ENCODE results near the gene REEP1. TPM values are rescaled to one million over a fixed set of nuclear protein-coding genes. Genes with fewer than 3 reads are reported as not detected.

REEP1 gene
- total RNA-seq, 1 donor from 2014 or later, result 6.4 TPM

DNA sequence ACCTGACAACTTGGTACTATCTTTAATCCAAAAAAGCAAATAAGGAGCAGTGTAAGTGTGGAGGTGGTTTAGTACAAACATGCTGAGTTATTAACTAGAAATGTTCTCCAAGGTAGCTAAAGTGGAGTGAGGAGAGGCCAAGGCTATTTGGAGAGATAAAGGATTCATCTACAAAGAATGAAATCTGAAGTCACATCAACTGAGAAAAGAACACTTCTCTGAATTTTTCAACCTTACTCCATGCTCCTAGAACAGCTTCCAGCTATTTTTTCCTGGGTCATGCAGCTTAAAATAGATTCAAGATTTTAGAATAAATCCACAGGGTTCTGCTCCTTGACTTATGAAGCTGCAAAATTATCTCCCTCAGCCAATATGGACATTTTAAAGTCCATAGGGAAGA, 160.8 kb downstream of the REEP1 start:
- Histone ChIP-seq H3K4me3 (no peak overlapping the region), H3K9me3 (no peaks in the 10 kb centered on the region), H3K27me3 (no peaks in the 10 kb centered on the region), H3K27ac (no peak overlapping the region), H3K36me3 (peaks cover 47 to 62% of the 10 kb centered on the region in 2 donors), H3K4me1 (no peaks in the 10 kb centered on the region)
- intact Hi-C loops (cut with DNase I), result no loop called here
- DNase-seq (ENCODE audit: low spot score in 2 of 2), result no peak
- TF ChIP-seq, protein P1, sequence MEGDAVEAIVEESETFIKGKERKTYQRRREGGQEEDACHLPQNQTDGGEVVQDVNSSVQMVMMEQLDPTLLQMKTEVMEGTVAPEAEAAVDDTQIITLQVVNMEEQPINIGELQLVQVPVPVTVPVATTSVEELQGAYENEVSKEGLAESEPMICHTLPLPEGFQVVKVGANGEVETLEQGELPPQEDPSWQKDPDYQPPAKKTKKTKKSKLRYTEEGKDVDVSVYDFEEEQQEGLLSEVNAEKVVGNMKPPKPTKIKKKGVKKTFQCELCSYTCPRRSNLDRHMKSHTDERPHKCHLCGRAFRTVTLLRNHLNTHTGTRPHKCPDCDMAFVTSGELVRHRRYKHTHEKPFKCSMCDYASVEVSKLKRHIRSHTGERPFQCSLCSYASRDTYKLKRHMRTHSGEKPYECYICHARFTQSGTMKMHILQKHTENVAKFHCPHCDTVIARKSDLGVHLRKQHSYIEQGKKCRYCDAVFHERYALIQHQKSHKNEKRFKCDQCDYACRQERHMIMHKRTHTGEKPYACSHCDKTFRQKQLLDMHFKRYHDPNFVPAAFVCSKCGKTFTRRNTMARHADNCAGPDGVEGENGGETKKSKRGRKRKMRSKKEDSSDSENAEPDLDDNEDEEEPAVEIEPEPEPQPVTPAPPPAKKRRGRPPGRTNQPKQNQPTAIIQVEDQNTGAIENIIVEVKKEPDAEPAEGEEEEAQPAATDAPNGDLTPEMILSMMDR (IDR thresholded peaks at IDR 0.05), result no peak

DNA sequence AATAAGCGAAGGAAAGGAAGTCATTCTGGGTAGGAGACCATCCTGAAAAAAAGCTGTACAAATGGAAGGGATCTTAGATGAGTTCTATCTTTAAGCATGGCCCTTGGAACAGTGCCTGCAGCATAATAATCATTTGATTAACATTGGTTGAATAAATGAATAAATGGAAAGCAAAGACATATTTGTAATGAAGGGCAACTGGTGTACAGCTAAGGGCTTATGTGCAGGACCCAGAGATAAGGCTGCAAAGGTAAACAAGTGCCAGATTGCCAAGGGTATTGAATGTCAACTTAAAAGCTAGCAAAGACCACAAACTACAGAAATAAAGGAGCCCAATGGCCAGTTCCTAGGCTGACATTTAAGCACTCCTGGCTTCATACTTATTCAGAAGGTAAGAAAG, 161.6 kb downstream of the REEP1 start:
- no peaks in the 10 kb centered on the region for H3K27me3 ChIP-seq
- H3K4me1 ChIP-seq, result no peaks in the 10 kb centered on the region
- H3K27ac ChIP-seq, result no peak overlapping the region
- TF ChIP-seq, protein P1 (IDR thresholded peaks at IDR 0.05), result no peak
- intact Hi-C loops (cut with DNase I), result no loop called here
- peaks cover 53 to 67% of the 10 kb centered on the region in 2 donors for H3K36me3 ChIP-seq
- H3K4me3 ChIP-seq, result no peak overlapping the region
- H3K9me3 ChIP-seq, result no peaks in the 10 kb centered on the region
- DNase-seq (ENCODE audit: low spot score in 2 of 2), result no peak

DNA sequence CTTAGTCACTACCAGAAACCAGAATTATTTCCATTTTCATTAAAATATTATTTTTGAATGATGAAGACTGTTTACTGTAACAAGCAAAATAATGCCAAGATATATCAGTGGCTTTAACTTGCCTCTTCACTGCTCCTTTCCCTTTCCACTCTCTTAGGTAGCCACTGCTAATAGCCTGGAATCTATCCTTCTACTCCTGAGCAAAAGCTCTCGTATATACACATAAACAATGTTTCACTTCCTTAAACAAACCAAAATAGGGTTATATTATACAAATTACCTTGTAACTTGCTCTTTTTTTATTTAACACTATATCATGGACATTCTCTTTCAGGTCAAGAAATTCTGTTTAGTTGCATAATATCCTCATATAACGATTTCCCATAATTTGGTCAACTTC, 163.0 kb downstream of the REEP1 start:
- H3K4me3 ChIP-seq, result no peak overlapping the region
- no peak for DNase-seq (ENCODE audit: low spot score in 2 of 2)
- TF ChIP-seq, protein P1 (IDR thresholded peaks at IDR 0.05), result no peak
- peaks cover 56 to 71% of the 10 kb centered on the region in 2 donors for H3K36me3 ChIP-seq
- H3K27ac ChIP-seq, result no peak overlapping the region
- H3K27me3 ChIP-seq, result no peaks in the 10 kb centered on the region
- H3K4me1 ChIP-seq, result no peaks in the 10 kb centered on the region
- H3K9me3 ChIP-seq, result no peaks in the 10 kb centered on the region
- intact Hi-C loops (cut with DNase I), result no loop called here

DNA sequence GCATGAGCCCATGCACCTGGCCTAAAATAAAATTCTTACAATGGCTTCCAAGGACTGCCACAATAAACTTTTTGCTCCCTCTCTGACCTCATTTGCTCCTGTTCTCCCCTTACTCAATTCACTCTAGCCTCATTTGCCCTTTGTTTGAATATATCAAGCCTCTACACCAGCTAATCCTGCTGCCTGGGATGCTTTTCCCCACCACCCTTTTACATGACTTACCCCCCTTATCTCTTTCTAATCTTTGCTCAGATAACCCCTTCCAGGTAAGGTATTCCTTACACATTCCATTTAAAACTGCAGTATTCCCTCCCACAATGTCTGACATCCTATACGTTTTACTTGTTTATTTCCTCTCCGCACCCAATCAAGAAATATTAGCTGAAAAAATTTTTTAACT, 164.8 kb downstream of the REEP1 start:
- Histone ChIP-seq H3K9me3 (no peaks in the 10 kb centered on the region), H3K4me1 (no peaks in the 10 kb centered on the region), H3K4me3 (no peak overlapping the region), H3K36me3 (peaks cover 56 to 68% of the 10 kb centered on the region in 2 donors), H3K27me3 (no peaks in the 10 kb centered on the region), H3K27ac (no peak overlapping the region)
- DNase-seq (ENCODE audit: low spot score in 2 of 2), result no peak
- TF ChIP-seq, protein P1 (IDR thresholded peaks at IDR 0.05), result no peak
- intact Hi-C loops (cut with DNase I), result no loop called here

- DNase-seq (ENCODE audit: low spot score in 2 of 2), result no peak
- Histone ChIP-seq H3K27me3 (no peaks in the 10 kb centered on the region), H3K27ac (no peak overlapping the region), H3K4me1 (no peaks in the 10 kb centered on the region), H3K4me3 (no peak overlapping the region), H3K9me3 (no peaks in the 10 kb centered on the region), H3K36me3 (peaks cover 59 to 64% of the 10 kb centered on the region in 2 donors)
- intact Hi-C loops (cut with DNase I), result no loop called here
- TF ChIP-seq, protein P1 (IDR thresholded peaks at IDR 0.05), result no peak
These were observed 166.1 kb downstream of the REEP1 start for GRCh38 chr2:86171295-86171694.

DNA sequence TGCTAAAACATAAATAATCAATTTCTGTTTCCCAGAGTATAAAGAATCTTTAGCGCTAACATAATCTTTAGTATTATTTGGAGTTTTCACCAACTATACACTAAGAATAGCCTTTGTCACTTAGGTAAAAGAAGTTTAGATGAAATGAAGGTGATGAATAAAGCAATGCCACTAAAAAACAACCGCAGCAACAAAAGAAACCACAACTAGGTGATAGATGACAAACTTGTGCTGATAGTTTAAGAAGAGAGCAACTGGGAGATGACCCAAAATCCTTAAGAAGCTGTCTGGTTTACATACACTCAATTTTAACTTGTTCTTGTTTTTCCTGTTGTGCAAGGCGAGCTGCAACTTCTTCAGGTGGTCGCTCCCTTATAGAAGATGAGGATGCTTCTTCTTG, 167.0 kb downstream of the REEP1 start:
- Histone ChIP-seq H3K9me3 (no peaks in the 10 kb centered on the region), H3K36me3 (peaks cover 62 to 69% of the 10 kb centered on the region in 2 donors), H3K4me3 (no peak overlapping the region), H3K27ac (no peak overlapping the region), H3K4me1 (no peaks in the 10 kb centered on the region), H3K27me3 (no peaks in the 10 kb centered on the region)
- intact Hi-C loops (cut with DNase I), result no loop called here
- TF ChIP-seq, protein P1 (IDR thresholded peaks at IDR 0.05), result no peak
- no peak for DNase-seq (ENCODE audit: low spot score in 2 of 2)
